HG02763 (cell line): ENCODE data around the gene PDE4B.

Experiments used
- ATAC-seq: cut with Tn5 transposase; IDR thresholded peaks from one replicate; pipeline ENCODE4 v1.9.1; 2021; ENCODE audit warnings: mild to moderate bottlenecking, moderate library complexity; ENCODE audit not compliant: unreplicated experiment

Gene PDE4B

DNA sequence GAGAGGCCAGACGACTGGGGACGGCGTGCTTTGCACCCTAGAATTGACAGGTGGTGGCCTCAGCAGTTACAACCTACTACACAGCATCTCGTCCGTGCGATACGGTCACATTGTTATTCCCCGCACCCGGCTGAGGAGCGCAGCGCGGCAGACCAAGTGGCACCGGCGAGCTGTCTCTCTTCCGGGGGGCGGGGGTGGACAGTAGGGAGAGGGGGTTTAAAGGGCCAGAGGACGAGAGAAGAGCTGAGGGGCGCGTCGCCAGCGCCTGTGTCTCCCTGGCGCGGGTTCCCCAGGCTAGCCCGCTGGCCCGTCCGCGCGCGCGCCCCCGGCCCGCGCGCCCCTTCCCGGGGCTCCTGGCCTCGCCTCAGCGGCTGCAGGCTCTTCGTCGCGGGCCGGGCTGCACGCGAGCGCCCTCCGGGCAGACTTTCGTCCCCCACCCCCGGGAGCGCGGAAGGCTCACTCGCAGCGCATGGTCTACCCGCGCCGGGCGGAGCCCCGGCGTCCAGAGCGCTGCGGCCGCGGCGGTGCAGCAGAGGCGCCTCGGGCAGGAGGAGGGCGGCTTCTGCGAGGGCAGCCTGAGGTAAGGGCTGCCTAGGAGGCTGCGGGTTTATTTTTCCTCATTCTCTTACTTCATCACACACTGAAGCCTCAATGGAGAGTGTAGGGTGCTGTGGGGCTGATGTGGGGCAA, at the start of gene PDE4B:
Gene PDE4B, plus strand, starts transcription at position 227 of the 690 bp plus-strand sequence.
- ATAC-seq: no peak

DNA sequence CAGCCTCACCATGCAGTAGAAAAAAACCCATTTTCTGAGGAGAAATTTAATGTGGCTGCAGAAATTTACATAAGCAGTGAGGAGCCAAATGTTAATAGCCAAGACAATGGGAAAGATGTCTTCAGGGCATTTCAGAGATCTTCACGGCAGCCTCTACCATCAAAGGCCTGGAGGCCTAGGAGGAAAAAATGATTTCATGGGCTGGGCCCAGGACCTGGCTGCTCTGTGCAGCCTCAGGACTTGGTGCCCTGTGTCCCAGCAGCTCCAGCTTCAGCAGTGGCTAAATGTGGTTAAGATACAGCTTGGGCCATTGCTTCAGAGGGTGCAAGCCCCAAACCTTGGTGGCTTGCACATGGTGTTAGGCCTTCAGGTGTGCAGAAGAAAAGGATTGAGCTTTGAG, 48.0 kb upstream of the PDE4B start:
- ATAC-seq: no peak

DNA sequence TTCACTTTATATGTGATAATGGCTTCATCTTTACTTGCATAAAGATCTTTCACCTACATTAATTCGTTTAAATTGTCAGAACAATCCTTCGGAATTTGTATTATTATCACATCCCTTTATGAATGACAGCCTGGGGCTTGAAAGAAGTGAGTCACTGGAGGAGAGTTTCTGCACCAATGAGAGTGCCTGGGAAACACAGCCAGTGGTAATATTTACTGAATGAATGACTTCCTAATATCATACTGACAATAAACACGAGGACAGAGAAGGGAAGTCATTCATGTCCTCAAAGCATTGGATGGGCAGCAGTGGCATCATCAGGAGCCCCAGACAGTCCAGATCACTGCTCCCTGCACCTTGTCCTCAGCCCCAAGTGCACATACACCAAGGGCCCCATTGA, 40.7 kb upstream of the PDE4B start:
- no peak for ATAC-seq

DNA sequence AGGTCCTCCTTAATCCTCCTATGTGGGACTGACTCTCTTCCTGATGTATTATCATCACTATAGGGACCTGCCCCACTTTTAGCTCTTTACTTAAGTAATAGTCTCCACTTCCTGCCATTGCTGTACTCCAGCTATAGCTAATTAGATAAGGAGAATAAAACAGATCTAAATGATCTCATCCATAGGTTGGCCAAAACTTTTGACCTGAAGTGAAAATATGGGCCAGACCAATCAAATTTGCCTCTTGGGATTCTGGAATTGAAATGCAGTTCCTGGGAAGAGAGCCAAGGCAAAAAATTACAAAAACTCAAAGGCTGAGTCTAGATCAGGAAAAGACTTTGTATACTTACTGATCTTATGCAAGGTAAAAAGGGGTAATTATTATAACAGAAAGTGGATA, 36.1 kb upstream of the PDE4B start:
- ATAC-seq: no peak

DNA sequence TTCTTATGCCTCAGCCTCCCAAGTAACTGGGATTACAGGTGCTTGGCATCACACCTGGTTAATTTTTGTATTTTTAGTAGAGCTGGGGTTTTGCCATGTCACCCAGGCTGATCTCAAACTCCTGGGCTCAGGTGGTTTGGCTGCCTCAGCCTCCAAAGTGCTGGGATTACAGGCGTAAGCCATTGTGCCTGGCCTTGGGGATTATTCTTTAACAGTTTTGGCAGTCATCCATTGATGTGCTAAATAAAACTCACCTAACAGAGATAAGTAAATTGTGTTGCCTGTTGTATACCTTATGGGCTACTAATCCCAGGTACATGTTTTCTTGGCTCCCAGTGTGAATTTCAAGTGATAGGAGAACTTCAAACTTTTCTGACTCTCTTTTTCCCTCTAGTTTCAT, 35.2 kb upstream of the PDE4B start:
- no peak for ATAC-seq

DNA sequence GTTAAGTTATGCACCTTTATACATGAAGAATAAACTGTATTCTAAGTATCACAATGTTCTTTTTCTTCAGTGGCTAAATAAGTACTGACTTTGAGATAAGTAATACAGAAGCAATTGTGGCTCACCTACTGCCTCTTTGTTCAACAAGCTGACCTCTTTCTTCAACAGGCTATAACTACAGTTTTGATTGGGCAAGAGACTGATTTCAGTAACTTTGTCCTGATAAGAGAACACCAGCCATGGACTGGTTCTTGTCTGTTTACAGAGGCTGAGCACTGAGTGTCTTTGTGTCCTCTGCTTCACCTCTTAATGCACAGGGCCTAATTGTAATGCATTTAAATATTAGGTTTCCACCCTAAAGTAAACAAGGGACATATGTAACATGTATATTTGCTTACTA, 34.6 kb upstream of the PDE4B start:
- no peak for ATAC-seq

DNA sequence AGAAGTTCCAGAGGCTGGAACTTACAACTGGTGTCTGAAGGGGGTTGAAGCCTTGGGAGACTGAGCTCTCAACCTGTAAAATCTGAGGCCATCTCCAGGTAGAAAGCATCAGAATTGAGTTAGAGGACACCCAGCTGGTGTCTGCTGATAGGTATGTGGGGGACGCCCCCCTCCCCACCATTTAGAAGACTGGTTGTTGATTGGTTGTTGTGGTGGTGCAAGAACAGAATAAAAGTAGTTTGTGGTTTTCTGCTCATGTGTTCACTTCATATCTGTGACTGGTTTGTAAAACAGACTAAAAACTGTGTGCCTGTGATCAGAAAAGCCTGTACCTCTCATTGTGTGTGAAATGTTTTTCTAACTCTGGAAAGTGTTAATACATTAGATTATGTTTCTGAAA, 33.2 kb upstream of the PDE4B start:
- no peak for ATAC-seq

DNA sequence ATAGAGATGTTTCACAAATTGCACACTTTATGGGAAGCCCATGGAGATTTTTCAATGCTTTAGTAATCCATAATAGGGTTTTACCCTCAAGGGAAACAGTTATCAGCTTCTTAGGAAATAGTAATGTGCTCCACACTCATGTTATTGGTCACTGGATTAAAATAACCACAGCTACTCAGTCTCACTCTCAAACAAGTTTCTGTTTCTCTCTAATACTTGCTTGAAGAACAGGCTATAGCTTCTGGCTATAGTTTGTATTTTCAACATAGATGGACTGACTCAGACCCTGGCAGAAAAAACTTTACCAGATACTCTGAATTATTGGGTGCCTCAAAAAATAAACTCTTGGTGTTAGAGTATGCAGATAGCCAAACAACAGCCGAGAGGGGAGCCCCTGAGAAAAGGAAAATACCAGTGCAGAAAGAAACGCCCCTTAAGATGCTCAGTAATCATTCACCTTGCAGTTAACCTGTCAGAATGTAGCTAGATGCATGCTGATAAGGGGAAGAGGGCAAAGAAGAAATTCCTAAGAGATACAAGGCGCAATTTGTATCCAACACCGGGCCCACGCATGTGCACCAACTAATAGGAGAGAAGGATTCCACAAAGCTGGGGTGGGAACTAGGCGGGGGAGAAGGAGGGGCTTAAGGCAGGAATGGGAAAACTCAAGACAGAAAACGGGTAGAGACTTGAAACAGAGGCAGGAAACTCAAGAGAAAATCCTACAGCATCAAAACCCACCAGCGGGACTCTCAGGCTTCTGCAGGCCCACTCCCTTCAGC, 30.4 kb upstream of the PDE4B start:
- no peak for ATAC-seq

DNA sequence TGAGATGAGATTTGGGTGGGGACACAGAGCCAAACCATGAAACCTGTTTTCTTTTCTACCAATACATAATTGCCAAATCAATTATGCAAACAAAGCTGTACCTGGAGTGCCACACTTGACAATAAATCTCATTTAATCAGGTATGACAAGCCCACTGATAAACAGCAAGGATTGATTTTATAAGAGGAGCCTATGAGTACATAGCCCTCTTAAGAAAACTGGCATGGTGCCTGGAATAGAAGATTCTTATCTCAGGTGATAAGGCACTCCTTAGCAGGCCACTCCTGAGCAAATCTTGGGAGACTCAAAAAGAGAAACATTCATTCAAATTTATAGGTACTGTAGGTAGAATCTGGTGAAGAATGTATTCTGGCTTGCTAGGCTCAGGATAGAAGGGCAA, 28.6 kb upstream of the PDE4B start:
- ATAC-seq: no peak

DNA sequence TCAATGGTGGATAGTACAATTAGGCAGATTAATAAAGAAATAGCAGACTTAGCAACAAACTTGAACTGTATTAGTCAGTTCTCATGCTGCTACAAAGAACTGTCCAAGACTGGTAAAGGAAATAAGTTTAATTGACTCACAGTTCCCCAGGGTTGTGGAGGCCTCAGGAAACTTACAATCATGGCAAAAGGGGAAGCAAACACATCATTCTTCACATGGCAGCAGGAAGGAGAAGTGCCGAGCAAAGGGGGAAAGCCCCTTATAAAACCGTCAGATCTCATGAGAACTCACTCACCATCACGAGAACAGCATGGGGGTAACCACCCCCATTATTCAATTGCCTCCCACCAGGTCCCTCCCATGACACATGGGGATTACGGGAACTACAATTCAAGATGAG, 27.1 kb upstream of the PDE4B start:
- no peak for ATAC-seq

DNA sequence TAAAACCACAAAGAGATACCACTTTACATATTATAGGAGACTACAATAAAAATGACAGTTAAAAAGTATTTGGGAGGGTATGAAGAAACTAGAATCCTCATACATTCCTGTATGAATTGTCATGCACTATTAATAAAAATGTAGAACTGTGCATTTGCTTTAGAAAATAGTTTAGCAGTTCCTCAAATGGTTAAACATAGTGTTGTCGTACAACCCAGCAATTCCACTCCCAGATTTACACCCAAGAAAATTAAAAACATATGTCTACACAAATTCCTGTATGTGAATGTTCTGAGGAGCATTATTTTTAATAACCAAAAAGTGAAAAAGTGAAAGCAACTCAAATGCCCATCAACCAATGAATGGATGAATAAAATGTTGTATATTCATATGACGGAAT, 23.1 kb upstream of the PDE4B start:
- ATAC-seq: no peak

DNA sequence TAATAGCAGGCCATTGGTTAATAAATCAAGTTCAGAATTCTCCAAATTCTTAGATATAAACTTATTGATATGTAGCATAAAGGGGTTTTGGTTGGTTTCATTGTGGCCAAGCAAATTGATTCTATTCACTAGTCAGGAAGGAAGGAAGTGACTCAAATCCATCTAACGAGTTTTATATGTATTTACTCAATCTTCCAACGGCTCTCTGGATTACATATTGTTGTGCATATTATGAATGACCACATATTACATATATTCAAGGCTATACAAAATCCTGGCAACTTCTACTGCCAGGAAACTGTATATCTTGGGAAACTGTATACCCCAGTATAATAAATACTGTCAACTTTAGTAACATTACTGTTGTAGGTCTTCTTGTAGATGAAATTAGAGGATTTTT, 20.1 kb upstream of the PDE4B start:
- no peak for ATAC-seq

DNA sequence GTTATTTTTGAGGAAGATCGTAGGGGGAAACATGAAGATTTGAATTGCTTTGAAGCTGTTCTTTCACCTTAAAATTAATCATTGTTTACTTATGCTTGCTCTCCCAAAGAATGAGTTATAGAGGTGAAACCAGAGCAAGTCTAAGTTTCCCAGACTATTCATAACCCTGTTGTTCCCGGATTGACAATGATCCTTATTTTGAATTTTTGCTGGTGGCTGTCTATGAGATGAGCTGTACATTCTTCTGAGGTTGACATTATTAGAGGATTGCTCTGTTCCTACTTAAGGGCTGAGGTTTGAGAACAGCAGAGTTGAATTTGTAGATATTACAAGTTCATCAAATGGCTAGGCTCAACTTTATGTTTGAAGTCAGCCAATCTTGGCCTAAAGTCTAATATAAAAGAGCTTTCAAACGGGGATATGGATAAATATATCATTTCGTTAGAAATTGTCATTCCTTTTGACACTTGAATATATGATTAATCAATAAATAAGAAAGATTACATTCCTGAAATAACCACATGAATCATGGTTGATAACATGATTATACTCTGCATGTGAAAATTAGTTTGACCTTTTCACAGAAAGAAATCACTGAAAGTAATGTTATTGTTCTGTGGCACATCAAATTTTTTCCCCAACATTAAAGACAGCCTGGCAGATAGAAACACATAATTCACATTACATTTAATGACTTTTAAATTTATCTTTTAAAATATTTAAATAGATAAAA, 19.1 kb upstream of the PDE4B start:
- ATAC-seq: no peak

DNA sequence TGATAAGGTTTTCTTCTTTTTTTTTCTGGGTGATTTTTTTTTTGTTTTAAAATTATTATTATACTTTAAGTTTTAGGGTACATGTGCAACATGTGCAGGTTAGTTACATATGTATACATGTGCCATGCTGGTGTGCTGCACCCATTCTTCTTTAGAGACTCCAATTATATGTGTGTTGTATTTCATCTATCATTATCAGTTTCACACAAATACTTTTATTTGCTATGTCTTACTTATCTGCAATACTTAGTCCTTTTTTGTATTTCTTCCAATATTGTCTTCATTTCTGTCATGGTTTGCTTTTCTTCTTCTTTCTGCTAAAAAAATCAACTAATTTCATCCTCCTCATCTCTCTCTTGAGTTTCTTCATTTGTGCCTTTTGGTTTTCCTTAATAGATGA, 3.9 kb upstream of the PDE4B start:
- ATAC-seq: no peak

DNA sequence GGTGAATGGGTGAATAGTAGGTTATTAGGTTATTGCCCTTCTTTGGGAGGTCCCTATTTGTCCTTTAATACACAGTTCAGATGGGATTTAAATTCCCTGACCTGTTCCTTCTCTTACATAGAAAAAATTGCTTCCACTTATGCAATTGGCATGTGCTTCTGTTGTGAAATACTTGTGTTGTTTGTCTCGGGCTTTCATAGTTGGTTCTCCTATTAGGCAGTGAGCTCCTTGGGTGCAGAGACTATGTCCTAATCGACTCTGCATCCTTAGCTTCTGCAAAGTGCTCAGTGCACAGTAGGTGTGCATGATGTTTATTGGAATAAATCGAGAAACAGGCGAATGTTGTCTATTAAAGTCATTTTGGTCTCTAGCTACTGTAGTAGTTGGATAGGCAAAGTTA, 1.3 kb upstream of the PDE4B start:
- no peak for ATAC-seq

DNA sequence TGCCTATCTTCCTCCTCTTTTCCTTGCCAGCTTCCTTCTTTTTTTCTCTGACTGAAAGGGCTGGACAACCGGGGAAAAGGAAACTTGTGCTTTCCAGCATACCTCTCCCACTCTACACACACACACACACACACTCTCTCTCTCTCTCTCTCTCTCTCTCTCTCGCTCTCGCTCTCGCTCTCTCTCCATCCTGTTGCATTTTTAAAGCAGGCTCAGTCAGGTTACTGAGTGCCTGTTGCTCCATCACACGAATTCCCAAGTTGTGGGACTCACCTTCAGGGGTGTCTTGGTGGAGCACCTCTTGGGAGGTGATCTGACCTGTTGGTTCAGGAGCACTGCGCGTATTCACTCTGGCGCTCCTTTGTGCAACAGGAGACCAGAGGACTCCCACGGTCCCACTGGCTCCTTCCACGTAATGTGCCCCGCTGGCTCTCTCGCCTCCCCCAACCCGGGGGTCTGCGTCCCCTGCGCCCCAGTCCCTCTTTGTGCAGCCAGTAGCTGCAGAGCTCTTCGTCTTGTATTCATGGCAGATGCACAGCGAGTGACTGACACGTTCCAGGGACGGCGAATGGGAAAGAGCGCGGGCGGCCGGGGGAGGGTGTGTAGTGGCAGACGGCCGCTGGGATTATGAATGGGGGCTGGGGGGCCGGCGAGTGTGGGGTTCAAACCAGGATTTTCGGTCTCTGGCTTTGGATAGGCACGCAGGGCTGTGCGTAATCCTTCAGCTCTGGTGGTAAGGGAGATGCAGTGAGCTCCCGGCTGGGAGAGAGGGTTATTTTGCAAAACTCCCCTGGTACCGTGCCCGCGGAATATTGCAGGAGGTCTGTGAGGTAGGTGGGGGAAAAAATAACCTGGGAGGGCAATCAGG, 660 bp upstream of the PDE4B start:
- no peak for ATAC-seq

DNA sequence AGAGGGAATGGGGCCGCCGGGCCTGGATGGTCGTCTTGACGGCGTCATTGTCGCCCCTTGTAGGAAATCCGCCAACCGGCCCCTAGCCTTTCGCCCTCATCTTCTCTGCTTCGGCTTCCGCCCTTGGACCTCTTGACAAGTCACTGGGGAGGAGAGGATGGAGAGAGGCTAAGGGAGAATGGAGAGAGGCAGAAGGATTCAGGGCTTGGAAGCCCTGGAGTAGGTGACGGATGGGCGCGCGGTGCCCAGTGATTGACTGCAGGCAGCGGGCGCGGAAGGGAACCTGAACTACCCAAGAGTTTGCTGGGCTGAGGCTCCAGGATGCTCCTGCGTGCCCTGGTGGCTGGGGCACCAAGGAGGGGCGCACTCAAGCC, 651 bp downstream of the PDE4B start:
- no peak for ATAC-seq

DNA sequence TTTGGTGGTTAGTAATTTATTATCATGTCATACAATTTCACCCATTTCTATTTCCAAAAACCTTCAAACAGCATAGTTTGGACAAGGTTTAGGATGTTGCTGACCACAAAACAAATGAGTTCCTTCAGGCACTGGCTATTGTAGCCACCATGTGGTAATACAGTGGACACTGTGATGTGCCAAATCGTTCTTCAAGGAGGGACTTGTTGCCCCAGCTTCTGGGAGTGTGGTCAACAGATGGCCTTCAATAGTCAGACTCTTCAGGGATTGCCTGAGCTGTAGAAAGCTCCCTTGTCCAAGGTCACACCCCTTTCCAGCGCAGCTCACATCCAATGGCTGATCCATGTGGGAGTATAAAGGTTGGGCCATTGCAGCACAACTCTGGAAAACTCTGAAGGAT, 2.6 kb downstream of the PDE4B start:
- no peak for ATAC-seq

DNA sequence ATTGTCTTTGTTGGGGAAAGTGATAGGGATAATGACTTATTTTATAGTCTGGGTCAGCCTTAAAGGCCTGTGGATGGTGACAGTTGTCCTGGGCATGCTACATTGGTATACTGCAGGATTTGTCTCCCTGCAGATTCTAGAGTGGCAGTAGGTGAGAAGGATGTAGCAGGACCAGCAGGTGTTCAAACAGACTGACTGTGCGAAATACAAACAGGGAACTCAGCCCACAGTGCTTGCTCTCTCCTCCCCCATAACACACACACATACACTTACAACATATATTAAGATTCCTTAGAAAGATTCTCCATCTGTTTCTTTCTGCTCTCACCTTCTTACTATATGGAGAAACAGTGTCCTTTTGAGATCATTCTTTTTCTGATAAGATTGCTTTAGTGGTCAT, 6.9 kb downstream of the PDE4B start:
- no peak for ATAC-seq

DNA sequence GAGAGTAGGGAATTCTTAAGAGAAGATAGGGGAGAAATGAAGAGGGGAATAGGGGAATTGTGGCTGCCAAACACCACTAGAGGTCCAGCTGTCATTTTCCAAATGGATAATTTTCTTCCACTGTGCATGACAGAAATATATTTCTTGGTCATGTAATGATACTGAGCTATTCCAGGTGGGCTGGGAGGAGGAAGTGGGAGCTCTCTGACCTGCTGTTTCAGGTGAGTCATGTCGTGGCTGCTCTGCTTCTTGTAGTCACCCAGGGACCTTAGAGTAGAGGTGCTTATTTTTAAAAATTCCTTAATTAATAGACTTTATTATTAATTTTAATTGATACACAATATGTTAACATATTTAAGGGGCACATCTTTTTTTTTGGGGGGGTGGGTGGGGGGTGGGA, 11.9 kb downstream of the PDE4B start:
- no peak for ATAC-seq

DNA sequence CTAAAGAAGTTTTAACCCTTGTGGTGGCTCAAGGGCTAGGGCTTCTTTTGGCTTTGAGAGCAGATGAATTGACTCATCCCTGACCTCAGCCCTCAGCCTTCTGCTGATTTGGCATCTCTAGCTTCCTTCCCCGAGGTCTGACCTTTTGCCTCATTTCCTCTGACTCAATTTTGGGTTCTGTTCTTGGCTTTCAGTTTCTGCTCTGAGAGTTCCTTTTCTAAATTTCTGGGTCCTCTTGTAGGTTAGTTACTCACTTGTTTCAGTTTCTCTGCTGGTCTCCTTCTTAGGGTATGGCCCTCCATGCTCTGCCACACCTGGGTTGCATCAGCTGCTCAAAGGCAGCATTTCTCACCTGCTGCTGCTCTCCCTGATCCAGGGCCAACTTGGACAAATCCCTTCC, 19.4 kb downstream of the PDE4B start:
- peak; percentile 99 for ATAC-seq
